Adrenal gland (tissue), 12 donors: ENCODE results near the gene BABAM2. TPM values are rescaled to one million over a fixed set of nuclear protein-coding genes. Genes with fewer than 3 reads are reported as not detected.
"Not testable (repeated sequence)": the region's sequence is repeated elsewhere in the genome, so short reads cannot be mapped to it uniquely, and the experiment has no call there.

ENCODE experiments used
- DNase-seq, 7 donors: peaks; one replicate each; pipeline ENCODE4 v3.0.0-alpha.2; 2019 to 2020
- H3K27ac ChIP-seq, 5 donors: fragments of 200-600 bp; sonication (generic) in 4 of 5; 1 replicate in 3 of 5; 2 replicates in 2 of 5; pipeline versions ENCODE4 v1.5.1 to v1.8.0; 2016 to 2020; ENCODE audit warnings: mild to moderate bottlenecking in 1 of 5
- H3K27me3 ChIP-seq: fragments of 200-600 bp; 2 replicates; pipeline ENCODE4 v1.8.0; 2021
- H3K36me3 ChIP-seq, 2 donors: fragments of 200-600 bp; replicated peaks in 1 of 2; 1 replicate in 1 of 2; 2 replicates in 1 of 2; pipeline versions ENCODE4 v1.5.1 to v1.8.0; 2018 to 2022
- H3K4me1 ChIP-seq, 2 donors: fragments of 200-600 bp; replicated peaks in 1 of 2; 1 replicate in 1 of 2; 2 replicates in 1 of 2; pipeline versions ENCODE4 v1.5.1 to v1.8.0; 2018 to 2021
- H3K4me3 ChIP-seq, 4 donors: fragments of 200-600 bp; sonication (generic) in 3 of 4; one replicate each; pipeline ENCODE4 v1.5.1; 2016 to 2018
- H3K9me3 ChIP-seq, 3 donors: fragments of 200-600 bp; sonication (generic) in 1 of 3; replicated peaks in 1 of 3; 1 replicate in 2 of 3; 2 replicates in 1 of 3; pipeline versions ENCODE4 v1.5.1 to v1.8.0; 2016 to 2021
- CTCF ChIP-seq, 6 experiments: fragments of 450-650 bp in 4 of 6; fragments of 200-600 bp in 2 of 6; sonication (generic) in 1 of 6; IDR thresholded peaks; 1 replicate in 5 of 6; 2 replicates in 1 of 6; pipeline versions ENCODE4 v1.5.1 to v1.8.0; 2016 to 2021; ENCODE audit warnings: antibody characterized with exemption in 6 of 6, mild to moderate bottlenecking in 2 of 6, moderate library complexity in 1 of 6
- POLR2A ChIP-seq, 2 donors: fragments of 450-650 bp; IDR thresholded peaks; one replicate each; pipeline ENCODE4 v1.6.1; 2017; ENCODE audit warnings: antibody characterized with exemption in 2 of 2, mild to moderate bottlenecking in 2 of 2, moderate library complexity in 1 of 2
- WGBS, 4 donors: extraction: QIAGEN DNeasy Blood & Tissue Kit in 2 of 4; methylation state at CpG; one replicate each; pipeline versions ENCODE4 v1.1.5 to v1.1.7; 2013 to 2017; 5-methylcytosine and 5-hydroxymethylcytosine counted together
- intact Hi-C, 2 donors: fragments of 100-400 bp; cut with DNase I; formaldehyde crosslinking; loops; one replicate each; pipeline versions ENCODE4 v1.14.1 to v1.15.0; 2022 to 2023
- polyA plus RNA-seq, 3 donors: library from polyadenylated mRNA; stranded (reverse); fragments of 200-250 nt in 2 of 3; fragments of 350-450 nt in 1 of 3; fragmentation: Illumina TruSeq in 1 of 3; extraction: RNeasy Lipid Tissue Mini Kit (QIAGEN cat#74804) in 1 of 3; gene quantifications; one replicate each; pipeline ENCODE4 v1.2.3, GENCODE V29; 2013 to 2014
- total RNA-seq, 9 donors: library from RNA; depleted of rRNA in 4 of 9; stranded (reverse); fragments of >200 nt in 4 of 9; fragments of 120-200 nt in 1 of 9; fragmentation: NEBNext Ultra II Directional in 1 of 9; extraction: Animal tissue kit (Norgen Biotek cat#: 25700) in 1 of 9; gene quantifications; one replicate each; pipeline versions ENCODE4 v1.1.0 to v1.2.4, GENCODE V29; 2013 to 2023
- donor health status: healthy with polysubstance abuse.
- donor health status: Bipolar disorder and iron deficiency.
- donor health status: DM: yes; HTN: yes; CAD: no.
- donor health status: DM: no; HTN: no; CAD: no.
- donor health status: DM: no; HTN: no; CAD: no.
- donor health status: DM: yes; HTN: yes; CAD: no.

The BABAM2 gene
- total and polyA plus RNA-seq, 12 donors: 88.2 to 925 (median 357) TPM

- peak in 1 of 7 donors; percentile 35 for DNase-seq
- Histone ChIP-seq H3K36me3 (no peaks in the 10 kb centered on the region), H3K4me3 (no peak overlapping the region), H3K4me1 (peaks cover 4 to 15% of the 10 kb centered on the region in 2 donors), H3K27ac (peak overlapping the region in 1 of 5 donors; percentile 19), H3K9me3 (peaks cover 0 to 4% (median 0%) of the 10 kb centered on the region in 3 donors), H3K27me3 (no peaks in the 10 kb centered on the region)
- TF ChIP-seq CTCF (IDR thresholded peaks at IDR 0.05) (no peak), POLR2A (IDR thresholded peaks at IDR 0.05) (no peak)
- 70 to 79% (median 74%) methylated on average over 4 of the region's 4 CpGs for WGBS, 4 donors
- intact Hi-C loops: no loop called here
Measured at GRCh38 chr2:27857417-27858172, 32.9 kb upstream of the BABAM2 start.

GRCh38 chr2:27860111-27860510, 30.4 kb upstream of the BABAM2 start:
- intact Hi-C loops: no loop called here
- Histone ChIP-seq H3K4me1 (peaks cover 4 to 15% of the 10 kb centered on the region in 2 donors), H3K9me3 (peaks cover 0 to 4% (median 0%) of the 10 kb centered on the region in 3 donors), H3K27me3 (no peaks in the 10 kb centered on the region), H3K4me3 (no peak overlapping the region), H3K36me3 (no peaks in the 10 kb centered on the region), H3K27ac (peak overlapping the region in 1 of 5 donors; percentile 45)
- TF ChIP-seq CTCF (IDR thresholded peaks at IDR 0.05): no peak
- TF ChIP-seq POLR2A (IDR thresholded peaks at IDR 0.05): no peak
- DNase-seq: no peak

- Histone ChIP-seq H3K27me3 (no peaks in the 10 kb centered on the region), H3K27ac (no peak overlapping the region), H3K4me3 (no peak overlapping the region), H3K9me3 (no peaks in the 10 kb centered on the region), H3K36me3 (no peaks in the 10 kb centered on the region), H3K4me1 (no peaks in the 10 kb centered on the region)
- intact Hi-C loops: no loop called here
- DNase-seq: no peak
- TF ChIP-seq CTCF (IDR thresholded peaks at IDR 0.05): no peak
- TF ChIP-seq POLR2A (IDR thresholded peaks at IDR 0.05): no peak
- 63 to 76% (median 70%) methylated on average over 1 of the region's 1 CpG for WGBS, 4 donors
Measured at GRCh38 chr2:27863146-27863545, 27.4 kb upstream of the BABAM2 start.

GRCh38 chr2:27863955-27864354, 26.6 kb upstream of the BABAM2 start:
- H3K4me1 ChIP-seq, H3K36me3 ChIP-seq, H3K27ac ChIP-seq, DNase-seq, intact Hi-C loops, H3K9me3 ChIP-seq, H3K4me3 ChIP-seq, H3K27me3 ChIP-seq: not testable (repeated sequence)
- WGBS, 4 donors: 89 to 97% (median 96%) methylated on average over 5 of the region's 5 CpGs

- H3K4me3 ChIP-seq: no peak overlapping the region
- no peaks in the 10 kb centered on the region for H3K4me1 ChIP-seq
- H3K27me3 ChIP-seq: no peaks in the 10 kb centered on the region
- H3K9me3 ChIP-seq: no peaks in the 10 kb centered on the region
- no peaks in the 10 kb centered on the region for H3K36me3 ChIP-seq
- DNase-seq: no peak
- intact Hi-C loops: no loop called here
- H3K27ac ChIP-seq: no peak overlapping the region
- TF ChIP-seq CTCF (IDR thresholded peaks at IDR 0.05) (no peak), POLR2A (IDR thresholded peaks at IDR 0.05) (no peak)
- 74 to 84% (median 80%) methylated on average over 1 of the region's 1 CpG for WGBS, 4 donors
Measured at GRCh38 chr2:27866237-27866636, 24.3 kb upstream of the BABAM2 start.
